Karpas-422 (cell line): Measurements from ENCODE around the gene HK2. TPM values are rescaled to one million over a fixed set of nuclear protein-coding genes. Genes with fewer than 3 reads are reported as not detected.

Experiments used
- DNase-seq: peaks from one replicate; pipeline ENCODE4 v3.0.0-alpha.2; 2015
- H2AFZ ChIP-seq: fragments of 200-600 bp; sonication (generic); 2 replicates; pipeline ENCODE4 v1.6.1; 2014; ENCODE audit warnings: antibody characterized with exemption, low read length, mixed read lengths
- H3K27ac ChIP-seq: fragments of 200-600 bp; sonication (generic); 2 replicates; pipeline ENCODE4 v1.5.1; 2014; ENCODE audit warnings: mild to moderate bottlenecking, low read length, moderate library complexity
- H3K27me3 ChIP-seq: fragments of 200-600 bp; sonication (generic); 2 replicates; pipeline ENCODE4 v1.6.1; 2014; ENCODE audit warnings: low read length, mixed read lengths
- H3K36me3 ChIP-seq: fragments of 200-600 bp; sonication (generic); 2 replicates; pipeline ENCODE4 v1.6.1; 2014; ENCODE audit warnings: low read length, mixed read lengths; ENCODE audit not compliant: insufficient read depth
- H3K4me1 ChIP-seq: fragments of 200-600 bp; sonication (generic); 2 replicates; pipeline ENCODE4 v1.6.1; 2014; ENCODE audit warnings: mild to moderate bottlenecking, low read length, mixed read lengths
- H3K4me2 ChIP-seq: fragments of 200-600 bp; sonication (generic); 2 replicates; pipeline ENCODE4 v1.6.1; 2014; ENCODE audit warnings: low read length, low read depth, mild to moderate bottlenecking; ENCODE audit not compliant: poor library complexity, severe bottlenecking
- H3K4me3 ChIP-seq: fragments of 200-600 bp; sonication (generic); 2 replicates; pipeline ENCODE4 v1.5.1; 2014; ENCODE audit warnings: mild to moderate bottlenecking, antibody characterized with exemption, low read length, mixed read lengths
- H3K79me2 ChIP-seq: fragments of 200-600 bp; sonication (generic); 2 replicates; pipeline ENCODE4 v1.6.1; 2014; ENCODE audit warnings: mild to moderate bottlenecking, low read length, mixed read lengths
- H3K9ac ChIP-seq: fragments of 200-600 bp; sonication (generic); 2 replicates; pipeline ENCODE4 v1.6.0; 2014; ENCODE audit warnings: low read length
- H3K9me2 ChIP-seq: fragments of 200-600 bp; sonication (generic), shearing (Covaris generic); replicated peaks from 2 replicates; pipeline ENCODE4 v1.6.0; 2014; ENCODE audit warnings: mild to moderate bottlenecking, low read length, moderate library complexity; ENCODE audit not compliant: insufficient read depth
- H3K9me3 ChIP-seq: fragments of 300-700, 200-600 bp; sonication (generic); 2 replicates; pipeline ENCODE4 v1.6.1; 2014; ENCODE audit warnings: low read length, mixed read lengths
- H4K20me1 ChIP-seq: fragments of 200-600 bp; sonication (generic); 2 replicates; pipeline ENCODE4 v1.6.1; 2014; ENCODE audit warnings: mild to moderate bottlenecking, antibody characterized with exemption, low read length, low read depth; ENCODE audit not compliant: insufficient read depth
- total RNA-seq: library from RNA; depleted of rRNA; stranded (reverse); fragments of >200 nt; shearing (Covaris generic); gene quantifications from 2 replicates; pipeline ENCODE4 v1.2.3, GENCODE V29; 2014; ENCODE audit warnings: low replicate concordance

HK2 gene
- total RNA-seq, 1 experiment from 2014 or later, result 80.7 TPM

- Histone ChIP-seq H3K4me3 (no peak overlapping the region), H3K9ac (no peak overlapping the region), H3K4me2 (no peak overlapping the region), H3K4me1 (peaks cover 10% of the 10 kb centered on the region), H2AFZ (no peak overlapping the region), H3K27me3 (no peaks in the 10 kb centered on the region), H3K9me2 (no peaks in the 10 kb centered on the region), H4K20me1 (peaks cover 52% of the 10 kb centered on the region), H3K27ac (no peak overlapping the region), H3K9me3 (no peaks in the 10 kb centered on the region), H3K36me3 (peaks cover 61% of the 10 kb centered on the region), H3K79me2 (peaks cover 100% of the 10 kb centered on the region)
- no peak for DNase-seq
These were observed 23.8 kb downstream of the HK2 start for GRCh38 chr2:74857725-74858124.

- H3K36me3 ChIP-seq, result peaks cover 64% of the 10 kb centered on the region
- H3K9me3 ChIP-seq, result no peaks in the 10 kb centered on the region
- no peak overlapping the region for H3K4me3 ChIP-seq
- H3K4me2 ChIP-seq, result no peak overlapping the region
- no peaks in the 10 kb centered on the region for H3K9me2 ChIP-seq
- no peak overlapping the region for H3K9ac ChIP-seq
- H3K4me1 ChIP-seq, result peaks cover 15% of the 10 kb centered on the region
- H2AFZ ChIP-seq, result no peak overlapping the region
- no peak for DNase-seq
- peaks cover 53% of the 10 kb centered on the region for H4K20me1 ChIP-seq
- H3K27me3 ChIP-seq, result no peaks in the 10 kb centered on the region
- 0 out of 2 replicates have a peak overlapping the region, but pooled peaks have one; percentile 9 for H3K27ac ChIP-seq
- H3K79me2 ChIP-seq, result peaks cover 100% of the 10 kb centered on the region
These were observed 24.4 kb downstream of the HK2 start for GRCh38 chr2:74858281-74858680.

- H3K4me3 ChIP-seq, result no peak overlapping the region
- H3K27me3 ChIP-seq, result no peaks in the 10 kb centered on the region
- H3K9me3 ChIP-seq, result no peaks in the 10 kb centered on the region
- DNase-seq, result no peak
- no peak overlapping the region for H3K4me2 ChIP-seq
- peaks cover 62% of the 10 kb centered on the region for H3K36me3 ChIP-seq
- H2AFZ ChIP-seq, result no peak overlapping the region
- no peak overlapping the region for H3K27ac ChIP-seq
- no peak overlapping the region for H3K9ac ChIP-seq
- H3K9me2 ChIP-seq, result no peaks in the 10 kb centered on the region
- H3K4me1 ChIP-seq, result peaks cover 33% of the 10 kb centered on the region
- H3K79me2 ChIP-seq, result peaks cover 100% of the 10 kb centered on the region
- H4K20me1 ChIP-seq, result peaks cover 59% of the 10 kb centered on the region
These were observed 26.2 kb downstream of the HK2 start for GRCh38 chr2:74860079-74860478.

- peaks cover 100% of the 10 kb centered on the region for H3K79me2 ChIP-seq
- peaks cover 38% of the 10 kb centered on the region for H3K4me1 ChIP-seq
- H3K4me3 ChIP-seq, result no peak overlapping the region
- H3K27ac ChIP-seq, result no peak overlapping the region
- H2AFZ ChIP-seq, result no peak overlapping the region
- H3K9ac ChIP-seq, result no peak overlapping the region
- H3K36me3 ChIP-seq, result peaks cover 62% of the 10 kb centered on the region
- peaks cover 59% of the 10 kb centered on the region for H4K20me1 ChIP-seq
- no peaks in the 10 kb centered on the region for H3K9me2 ChIP-seq
- no peak for DNase-seq
- no peak overlapping the region for H3K4me2 ChIP-seq
- no peaks in the 10 kb centered on the region for H3K27me3 ChIP-seq
- no peaks in the 10 kb centered on the region for H3K9me3 ChIP-seq
These were observed 26.6 kb downstream of the HK2 start for GRCh38 chr2:74860521-74860920.

- Histone ChIP-seq H3K9ac (no peak overlapping the region), H3K27ac (no peak overlapping the region), H4K20me1 (peaks cover 59% of the 10 kb centered on the region), H3K4me1 (peaks cover 48% of the 10 kb centered on the region), H2AFZ (no peak overlapping the region), H3K9me3 (no peaks in the 10 kb centered on the region), H3K36me3 (peaks cover 61% of the 10 kb centered on the region), H3K79me2 (peaks cover 100% of the 10 kb centered on the region), H3K27me3 (no peaks in the 10 kb centered on the region), H3K4me3 (no peak overlapping the region), H3K9me2 (no peaks in the 10 kb centered on the region), H3K4me2 (no peak overlapping the region)
- no peak for DNase-seq
These were observed 27.6 kb downstream of the HK2 start for GRCh38 chr2:74861531-74861930.

GRCh38 chr2:74862020-74862964 is 28.4 kb downstream of the HK2 start:
- Histone ChIP-seq H3K4me2 (no peak overlapping the region), H3K79me2 (peaks cover 100% of the 10 kb centered on the region), H3K27ac (peak overlapping the region; percentile 28; the same call in 1 of the 2 replicates), H3K9ac (no peak overlapping the region), H3K9me3 (no peaks in the 10 kb centered on the region), H3K36me3 (peaks cover 60% of the 10 kb centered on the region), H4K20me1 (peaks cover 66% of the 10 kb centered on the region), H2AFZ (no peak overlapping the region), H3K27me3 (no peaks in the 10 kb centered on the region), H3K9me2 (no peaks in the 10 kb centered on the region), H3K4me3 (no peak overlapping the region), H3K4me1 (peaks cover 55% of the 10 kb centered on the region)
- no peak for DNase-seq

- Histone ChIP-seq H3K27me3 (no peaks in the 10 kb centered on the region), H2AFZ (no peak overlapping the region), H3K9me2 (no peaks in the 10 kb centered on the region), H3K4me2 (no peak overlapping the region), H3K9ac (no peak overlapping the region), H3K79me2 (peaks cover 100% of the 10 kb centered on the region), H3K4me3 (no peak overlapping the region), H3K4me1 (peaks cover 60% of the 10 kb centered on the region), H3K36me3 (peaks cover 66% of the 10 kb centered on the region), H4K20me1 (peaks cover 74% of the 10 kb centered on the region), H3K9me3 (no peaks in the 10 kb centered on the region), H3K27ac (no peak overlapping the region)
- no peak for DNase-seq
These were observed 29.9 kb downstream of the HK2 start for GRCh38 chr2:74863802-74864248.
